HuH-7.5 (cell line): ENCODE results near the gene WFDC1.
A peak's percentile ranks its signal among the peaks of the same experiment; 100 is the strongest.
"Not testable (repeated sequence)": the region's sequence is repeated elsewhere in the genome, so short reads cannot be mapped to it uniquely, and the experiment has no call there.

ENCODE experiments used
- DNase-seq: peaks from one replicate; pipeline ENCODE4 v3.0.0; 2011; ENCODE audit warnings: low spot score

WFDC1 gene

GRCh38 chr16:84329016-84329415 lies 34.3 kb downstream of the WFDC1 start:
- no peak for DNase-seq

DNA sequence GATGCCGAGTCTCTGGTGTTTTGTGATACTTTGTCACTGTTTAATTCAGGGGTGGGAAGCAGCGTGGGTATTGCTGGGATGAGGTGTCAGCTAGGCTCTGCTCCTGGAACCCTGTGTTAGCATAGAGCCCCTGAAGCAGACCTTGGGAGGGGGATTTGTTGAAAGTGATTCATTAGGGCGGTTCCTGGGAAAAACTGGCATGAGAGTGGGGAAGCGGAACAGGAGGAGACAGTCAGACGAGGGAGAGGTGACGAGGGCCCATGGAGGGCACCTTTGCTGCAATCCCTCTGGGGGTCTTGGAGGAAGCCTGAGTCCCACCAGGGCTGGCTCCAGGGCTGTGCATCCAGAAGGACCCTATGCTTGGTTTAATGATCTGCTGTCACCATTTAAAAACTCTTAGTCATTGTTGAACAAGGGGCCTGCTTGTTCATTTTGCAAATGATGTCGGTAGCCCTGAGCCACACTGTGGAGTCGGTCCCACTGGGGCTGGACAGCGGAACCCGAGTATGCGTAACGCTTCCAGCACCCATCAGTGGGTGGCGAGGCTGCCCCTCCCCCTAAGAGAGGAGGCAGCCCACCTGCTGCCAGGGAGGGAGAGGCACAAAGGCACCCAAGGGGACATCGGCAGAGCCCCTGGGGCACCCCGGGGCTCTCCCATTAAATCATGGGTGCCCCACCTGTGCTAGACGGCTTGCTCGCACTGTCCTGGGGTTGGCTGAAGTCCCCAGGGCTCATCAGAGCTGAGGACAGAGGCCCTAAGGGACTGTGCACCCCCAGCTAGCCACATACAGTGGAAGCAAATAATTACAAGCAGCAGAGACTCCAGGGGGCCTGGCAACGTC lies 35.4 kb downstream of the WFDC1 start:
- DNase-seq = no peak

GRCh38 chr16:84330685-84331050 lies 36.0 kb downstream of the WFDC1 start:
- DNase-seq = no peak

DNA sequence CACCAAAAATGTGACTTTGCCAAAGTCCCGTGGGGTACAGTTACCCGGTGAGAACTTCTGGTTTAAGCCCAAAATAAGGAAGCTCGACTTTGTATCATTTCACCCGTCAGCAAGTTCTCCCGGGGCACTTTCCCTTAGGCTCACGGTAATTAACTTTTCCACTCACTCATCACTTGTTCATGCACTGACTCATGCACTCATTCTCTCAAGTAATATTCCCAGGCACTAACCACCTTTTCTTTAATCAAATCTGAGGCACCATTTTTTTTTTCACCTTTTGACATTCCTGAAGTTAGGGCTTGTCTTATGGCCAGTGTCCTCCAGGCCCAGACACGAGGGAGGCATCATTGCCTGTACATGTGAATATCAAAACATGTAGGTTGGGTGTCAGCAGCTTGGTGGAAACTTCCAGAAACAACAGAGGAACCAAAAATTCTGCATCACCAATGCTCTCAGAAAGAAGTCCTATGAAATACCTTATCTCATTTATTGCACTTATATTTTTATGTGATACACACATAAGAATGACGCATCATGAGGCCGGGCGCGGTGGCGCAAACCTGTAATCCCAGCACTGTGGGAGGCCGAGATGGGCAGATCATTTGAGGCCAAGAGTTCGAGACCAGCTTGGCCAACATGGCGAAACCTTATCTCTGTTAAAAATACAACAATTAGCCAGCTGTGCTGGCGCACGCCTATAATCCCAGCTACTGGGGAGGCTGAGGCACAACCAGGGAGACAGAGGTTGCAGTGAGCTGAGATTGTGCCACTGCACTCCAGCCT lies 37.5 kb downstream of the WFDC1 start:
- no peak for DNase-seq

DNA sequence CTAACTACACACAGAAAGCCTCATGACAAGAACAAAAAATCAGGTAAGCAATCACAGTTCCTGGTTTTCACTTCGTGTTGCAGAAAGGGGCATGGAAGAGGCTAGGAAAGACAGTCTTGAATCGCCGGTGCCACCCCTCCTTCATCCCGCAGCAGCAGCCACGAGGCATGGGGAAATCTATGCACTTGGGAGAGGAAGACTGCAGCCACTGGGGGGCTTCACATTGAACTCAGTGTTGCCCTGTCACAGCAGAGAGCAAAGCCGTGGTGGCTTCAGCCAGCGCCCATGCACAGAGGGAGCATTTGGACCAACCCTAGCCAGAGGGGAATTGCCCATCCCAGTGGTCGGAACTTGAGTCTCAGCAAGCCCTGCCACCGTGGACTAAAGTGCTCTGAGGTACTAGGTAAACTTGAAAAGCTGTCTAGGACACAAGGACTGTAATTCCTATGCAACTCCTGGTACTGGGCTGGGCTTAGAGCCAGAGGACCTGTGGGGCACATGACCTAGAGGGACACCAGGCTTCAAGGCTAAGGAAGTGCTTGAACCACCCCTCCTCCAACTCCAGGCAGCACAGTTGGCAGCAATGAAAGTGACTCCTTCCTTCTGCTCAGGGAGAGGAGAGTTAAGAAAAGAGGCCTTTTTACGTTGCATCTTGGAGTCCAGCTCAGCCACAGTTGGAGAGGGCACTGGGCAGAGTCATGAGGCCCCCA lies 38.5 kb downstream of the WFDC1 start:
- no peak for DNase-seq

GRCh38 chr16:84334058-84334457 lies 39.4 kb downstream of the WFDC1 start:
- DNase-seq = no peak

DNA sequence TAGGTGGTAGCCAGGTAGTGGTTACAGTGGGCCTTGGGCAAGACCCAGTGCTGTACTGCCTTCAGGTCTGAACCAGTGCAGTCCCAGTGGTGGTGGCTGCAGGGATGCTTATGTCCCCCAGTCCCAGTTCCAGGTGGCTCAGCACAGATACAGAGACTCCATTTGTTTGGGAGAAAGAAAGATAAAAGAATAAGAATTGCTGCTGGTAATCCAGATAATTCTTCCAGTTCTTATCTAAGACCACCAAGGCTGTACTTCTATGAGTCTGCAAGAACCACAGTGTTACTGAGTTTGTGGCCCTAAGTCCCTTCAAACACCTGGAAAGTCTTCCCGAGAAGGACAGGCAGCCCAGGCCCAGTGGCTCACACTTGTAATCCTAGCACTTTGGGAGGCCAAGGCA lies 39.8 kb downstream of the WFDC1 start:
- DNase-seq = no peak

- not testable (repeated sequence) for DNase-seq
These were observed 42.6 kb downstream of the WFDC1 start for GRCh38 chr16:84337236-84337635.

GRCh38 chr16:84339311-84339710 lies 44.6 kb downstream of the WFDC1 start:
- no peak for DNase-seq

DNA sequence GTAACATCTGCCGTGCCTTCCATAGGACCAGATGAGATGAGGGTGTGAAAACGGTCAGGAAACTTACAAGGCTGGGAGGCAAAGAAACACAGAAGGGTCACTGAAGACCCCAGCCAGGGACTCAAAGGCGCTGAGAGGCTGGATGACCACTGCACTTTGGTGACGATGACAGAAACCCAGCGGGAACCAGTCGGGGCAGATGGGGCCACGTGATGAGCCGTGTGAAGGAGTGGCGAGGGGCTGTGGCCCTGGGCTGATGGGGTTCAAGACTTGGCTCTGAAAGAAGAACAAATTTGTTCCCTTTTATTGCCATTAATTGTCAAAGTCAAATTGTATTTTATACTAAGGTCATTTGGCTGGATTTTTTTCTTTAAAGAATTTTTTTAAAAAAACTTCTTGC lies 45.1 kb downstream of the WFDC1 start:
- no peak for DNase-seq

GRCh38 chr16:84340325-84341040 lies 45.8 kb downstream of the WFDC1 start:
- DNase-seq = peak; percentile 59

DNA sequence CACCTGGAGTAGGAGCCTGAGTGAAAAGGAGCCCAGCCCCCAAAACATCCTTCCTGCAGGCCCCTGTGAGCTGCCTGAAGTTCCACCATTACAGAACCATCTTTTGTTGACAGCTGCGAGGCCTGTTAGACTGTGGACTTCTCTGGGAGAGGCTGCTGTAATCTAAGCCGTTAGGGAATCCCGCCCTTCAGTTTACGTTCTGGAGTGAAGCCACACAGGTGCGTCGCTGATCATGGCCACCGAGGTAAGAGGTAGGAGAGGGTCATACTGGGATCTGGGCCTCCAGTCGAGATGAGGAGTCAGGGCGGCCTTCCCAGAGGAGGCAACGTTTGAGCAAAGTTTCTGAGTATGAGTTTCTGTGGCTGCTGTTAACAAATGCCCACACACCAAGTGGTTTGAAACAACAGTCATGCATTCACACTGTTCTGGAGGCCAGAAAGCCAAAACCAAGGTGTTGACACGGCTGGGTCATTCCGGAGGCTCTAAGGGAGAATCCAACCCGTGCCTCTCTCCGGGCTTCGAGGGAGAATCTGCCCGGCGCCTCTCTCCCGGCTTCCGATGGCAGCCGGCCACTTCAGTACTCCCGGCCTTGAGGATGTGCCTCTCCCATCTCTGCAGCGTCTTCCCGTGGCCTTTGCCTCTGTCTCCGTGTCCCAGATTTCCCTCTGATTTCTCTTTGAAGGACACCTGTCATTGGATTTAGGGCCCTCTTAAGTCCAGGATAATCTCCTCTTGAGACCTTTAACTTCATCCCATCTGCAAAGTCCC lies 47.0 kb downstream of the WFDC1 start:
- no peak for DNase-seq

- DNase-seq = not testable (repeated sequence)
These were observed 49.1 kb downstream of the WFDC1 start for GRCh38 chr16:84343800-84344199.

GRCh38 chr16:84344781-84345180 lies 50.1 kb downstream of the WFDC1 start:
- no peak for DNase-seq

GRCh38 chr16:84347161-84347560 lies 52.5 kb downstream of the WFDC1 start:
- DNase-seq = no peak

DNA sequence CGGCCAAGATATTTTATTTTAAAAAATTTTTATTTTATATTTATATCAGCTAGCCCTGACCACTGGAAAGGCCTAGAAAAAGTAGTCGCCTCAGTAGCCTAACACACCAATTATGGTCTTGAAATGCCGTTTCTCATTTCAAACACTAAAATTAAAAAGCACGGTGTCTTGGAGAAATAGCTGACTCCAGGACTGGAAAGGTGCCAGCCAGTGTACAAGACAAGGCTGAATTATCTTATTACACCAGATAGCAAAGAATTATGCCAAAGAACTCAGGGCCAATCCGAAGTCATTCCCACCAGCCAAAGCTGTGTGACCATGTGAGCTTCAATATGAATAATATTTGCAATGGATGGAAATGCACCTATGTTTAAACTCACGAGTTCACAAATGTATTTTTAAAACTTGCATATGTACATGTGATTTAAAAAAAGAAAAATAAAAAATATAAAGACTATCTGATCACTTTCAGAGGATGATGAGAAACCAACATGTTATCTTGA lies 53.8 kb downstream of the WFDC1 start:
- DNase-seq = no peak

GRCh38 chr16:84349862-84350684 lies 55.4 kb downstream of the WFDC1 start:
- DNase-seq = no peak

GRCh38 chr16:84350685-84351400 lies 56.2 kb downstream of the WFDC1 start:
- no peak for DNase-seq

- DNase-seq = no peak
These were observed 57.0 kb downstream of the WFDC1 start for GRCh38 chr16:84351630-84352029.

DNA sequence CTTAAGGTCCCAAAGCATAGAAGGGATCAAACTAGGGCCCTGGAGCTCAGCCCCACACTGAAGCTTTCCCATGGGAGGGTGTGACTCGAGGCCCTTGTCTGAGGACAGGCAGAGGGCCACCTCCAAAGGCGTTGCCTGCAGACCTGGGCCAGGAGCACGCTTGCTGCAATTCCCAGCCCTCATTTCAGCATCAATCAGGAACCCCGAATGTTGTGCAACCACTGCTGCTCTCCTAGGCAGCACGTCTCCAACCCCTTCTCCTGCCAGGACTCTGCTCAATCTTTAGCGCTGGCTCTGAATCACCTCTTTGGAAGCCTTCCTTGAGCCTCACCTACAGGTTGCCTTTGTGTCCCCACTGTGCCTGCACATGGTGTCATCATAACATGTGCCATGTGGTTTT lies 59.6 kb downstream of the WFDC1 start:
- no peak for DNase-seq
